Mononuclear cell (primary cell): ENCODE data around the gene GPER1. TPM values are rescaled to one million over a fixed set of nuclear protein-coding genes. Genes with fewer than 3 reads are reported as not detected.

Experiments used
- H3K27me3 ChIP-seq: 2 replicates; pipeline ENCODE4 v1.6.0; 2011; ENCODE audit warnings: low read length, control low read depth; ENCODE audit not compliant: insufficient read depth
- H3K4me1 ChIP-seq: 2 replicates; pipeline ENCODE4 v1.5.1; 2011; ENCODE audit warnings: mild to moderate bottlenecking, low read length, control low read depth; ENCODE audit not compliant: insufficient read depth
- H3K4me3 ChIP-seq: 2 replicates; pipeline ENCODE4 v1.5.1; 2011; ENCODE audit warnings: mild to moderate bottlenecking, low read length, moderate library complexity
- H3K9me3 ChIP-seq: 2 replicates; pipeline ENCODE4 v1.5.1; 2011; ENCODE audit warnings: low read depth, mild to moderate bottlenecking, control low read depth, low read length
- total RNA-seq: library from RNA; depleted of rRNA; stranded (reverse); fragments of >200 nt; gene quantifications from one replicate; pipeline ENCODE4 v1.2.3, GENCODE V29; 2012

Gene GPER1
- total RNA-seq, 1 donor, result 0.42 TPM

- no peaks in the 10 kb centered on the region for H3K9me3 ChIP-seq
- peaks cover 45% of the 10 kb centered on the region for H3K4me1 ChIP-seq
- H3K27me3 ChIP-seq, result no peaks in the 10 kb centered on the region
- no peak overlapping the region for H3K4me3 ChIP-seq
Measured at GRCh38 chr7:1050254-1050906, 37.5 kb upstream of the GPER1 start.

GRCh38 chr7:1050956-1051690 is 36.8 kb upstream of the GPER1 start:
- Histone ChIP-seq H3K4me1 (peaks cover 45% of the 10 kb centered on the region), H3K9me3 (no peaks in the 10 kb centered on the region), H3K27me3 (no peaks in the 10 kb centered on the region), H3K4me3 (no peak overlapping the region)

- no peaks in the 10 kb centered on the region for H3K27me3 ChIP-seq
- no peaks in the 10 kb centered on the region for H3K9me3 ChIP-seq
- peaks cover 38% of the 10 kb centered on the region for H3K4me1 ChIP-seq
- no peak overlapping the region for H3K4me3 ChIP-seq
Measured at GRCh38 chr7:1052031-1052818, 35.7 kb upstream of the GPER1 start.

- no peak overlapping the region for H3K4me3 ChIP-seq
- H3K9me3 ChIP-seq, result no peaks in the 10 kb centered on the region
- peaks cover 36% of the 10 kb centered on the region for H3K4me1 ChIP-seq
- no peaks in the 10 kb centered on the region for H3K27me3 ChIP-seq
Measured at GRCh38 chr7:1053002-1053411, 34.9 kb upstream of the GPER1 start.

- peaks cover 32% of the 10 kb centered on the region for H3K4me1 ChIP-seq
- no peak overlapping the region for H3K4me3 ChIP-seq
- no peaks in the 10 kb centered on the region for H3K9me3 ChIP-seq
- no peaks in the 10 kb centered on the region for H3K27me3 ChIP-seq
Measured at GRCh38 chr7:1053816-1054370, 34.0 kb upstream of the GPER1 start.

GRCh38 chr7:1054438-1054837 is 33.5 kb upstream of the GPER1 start:
- Histone ChIP-seq H3K27me3 (no peaks in the 10 kb centered on the region), H3K9me3 (no peaks in the 10 kb centered on the region), H3K4me1 (peaks cover 26% of the 10 kb centered on the region), H3K4me3 (no peak overlapping the region)

- H3K4me3 ChIP-seq, result peak overlapping the region; percentile 8
Measured at GRCh38 chr7:1054861-1055450, 33.0 kb upstream of the GPER1 start.

GRCh38 chr7:1055491-1055955 is 32.4 kb upstream of the GPER1 start:
- Histone ChIP-seq H3K9me3 (no peaks in the 10 kb centered on the region), H3K4me1 (peaks cover 26% of the 10 kb centered on the region), H3K27me3 (peaks cover 6% of the 10 kb centered on the region), H3K4me3 (peak overlapping the region; percentile 8)

More at GRCh38 chr7:1054861-1055450, 33.0 kb upstream of the GPER1 start:
- Histone ChIP-seq H3K4me1 (peaks cover 22% of the 10 kb centered on the region), H3K9me3 (no peaks in the 10 kb centered on the region), H3K27me3 (peaks cover under 1% of the 10 kb centered on the region)

GRCh38 chr7:1055956-1056784 is 31.7 kb upstream of the GPER1 start:
- no peak overlapping the region for H3K4me3 ChIP-seq
- H3K4me1 ChIP-seq, result peaks cover 32% of the 10 kb centered on the region
- peaks cover 6% of the 10 kb centered on the region for H3K27me3 ChIP-seq
- H3K9me3 ChIP-seq, result no peaks in the 10 kb centered on the region

GRCh38 chr7:1056785-1057410 is 31.0 kb upstream of the GPER1 start:
- no peaks in the 10 kb centered on the region for H3K9me3 ChIP-seq
- H3K4me1 ChIP-seq, result peaks cover 39% of the 10 kb centered on the region
- peaks cover 6% of the 10 kb centered on the region for H3K27me3 ChIP-seq
- H3K4me3 ChIP-seq, result no peak overlapping the region

GRCh38 chr7:1057416-1058291 is 30.3 kb upstream of the GPER1 start:
- Histone ChIP-seq H3K4me3 (no peak overlapping the region), H3K4me1 (peaks cover 45% of the 10 kb centered on the region), H3K9me3 (no peaks in the 10 kb centered on the region), H3K27me3 (peaks cover 6% of the 10 kb centered on the region)

GRCh38 chr7:1058311-1058710 is 29.6 kb upstream of the GPER1 start:
- Histone ChIP-seq H3K9me3 (no peaks in the 10 kb centered on the region), H3K4me1 (peaks cover 45% of the 10 kb centered on the region), H3K27me3 (peaks cover 6% of the 10 kb centered on the region), H3K4me3 (no peak overlapping the region)

- Histone ChIP-seq H3K27me3 (peaks cover 6% of the 10 kb centered on the region), H3K4me1 (peaks cover 45% of the 10 kb centered on the region), H3K9me3 (no peaks in the 10 kb centered on the region), H3K4me3 (no peak overlapping the region)
Measured at GRCh38 chr7:1058821-1059199, 29.1 kb upstream of the GPER1 start.
